Central memory CD8-positive, alpha-beta T cell (primary cell): ENCODE results near the gene RFLNA.
"Not testable (repeated sequence)": the region's sequence is repeated elsewhere in the genome, so short reads cannot be mapped to it uniquely, and the experiment has no call there.

Experiments used
- ATAC-seq: fragments of 150-1000 bp; cut with Tn5 transposase; replicated peaks from 2 replicates; pipeline ENCODE4 v1.10.0; 2022; ENCODE audit warnings: mild to moderate bottlenecking, moderate FRiP score, moderate number of reproducible peaks; ENCODE audit not compliant: poor library complexity, severe bottlenecking; ENCODE audit errors: extremely low read depth
- DNase-seq, 2 donors: peaks; one replicate each; pipeline ENCODE4 v3.0.0; 2021; ENCODE audit warnings: low spot score in 2 of 2
- H3K27ac Mint-ChIP-seq: one replicate; pipeline ENCODE4 v1.8.0; 2022; ENCODE audit warnings: low read depth, mild to moderate bottlenecking, moderate library complexity, mixed read lengths
- H3K27me3 Mint-ChIP-seq: one replicate; pipeline ENCODE4 v1.8.0; 2022; ENCODE audit warnings: mixed read lengths
- H3K36me3 Mint-ChIP-seq: one replicate; pipeline ENCODE4 v1.8.0; 2022; ENCODE audit warnings: mild to moderate bottlenecking, moderate library complexity, mixed read lengths; ENCODE audit not compliant: insufficient read depth
- H3K4me1 Mint-ChIP-seq: one replicate; pipeline ENCODE4 v1.8.0; 2022; ENCODE audit warnings: mixed read lengths
- H3K4me3 Mint-ChIP-seq: one replicate; pipeline ENCODE4 v1.8.0; 2022; ENCODE audit warnings: mild to moderate bottlenecking, moderate library complexity, mixed read lengths
- H3K9me3 Mint-ChIP-seq: one replicate; pipeline ENCODE4 v1.8.0; 2022; ENCODE audit warnings: mixed read lengths

RFLNA gene

GRCh38 chr12:124321040-124321481, 26.2 kb downstream of the RFLNA start:
- DNase-seq (peak in 1 of 2 donors; percentile 40), ATAC-seq (peak; percentile 43)
- Mint-ChIP-seq H3K4me1 (no peaks in the 10 kb centered on the region), H3K27ac (peak overlapping the region; percentile 32), H3K27me3 (no peaks in the 10 kb centered on the region), H3K36me3 (peaks cover 27% of the 10 kb centered on the region), H3K9me3 (no peaks in the 10 kb centered on the region), H3K4me3 (no peak overlapping the region)

GRCh38 chr12:124321556-124322270, 26.8 kb downstream of the RFLNA start:
- H3K4me3 Mint-ChIP-seq = no peak overlapping the region
- H3K9me3 Mint-ChIP-seq = no peaks in the 10 kb centered on the region
- no peaks in the 10 kb centered on the region for H3K27me3 Mint-ChIP-seq
- peaks cover 26% of the 10 kb centered on the region for H3K36me3 Mint-ChIP-seq
- peak overlapping the region; percentile 78 for H3K27ac Mint-ChIP-seq
- H3K4me1 Mint-ChIP-seq = no peaks in the 10 kb centered on the region
- no peak for ATAC-seq
- DNase-seq = no peak

DNA sequence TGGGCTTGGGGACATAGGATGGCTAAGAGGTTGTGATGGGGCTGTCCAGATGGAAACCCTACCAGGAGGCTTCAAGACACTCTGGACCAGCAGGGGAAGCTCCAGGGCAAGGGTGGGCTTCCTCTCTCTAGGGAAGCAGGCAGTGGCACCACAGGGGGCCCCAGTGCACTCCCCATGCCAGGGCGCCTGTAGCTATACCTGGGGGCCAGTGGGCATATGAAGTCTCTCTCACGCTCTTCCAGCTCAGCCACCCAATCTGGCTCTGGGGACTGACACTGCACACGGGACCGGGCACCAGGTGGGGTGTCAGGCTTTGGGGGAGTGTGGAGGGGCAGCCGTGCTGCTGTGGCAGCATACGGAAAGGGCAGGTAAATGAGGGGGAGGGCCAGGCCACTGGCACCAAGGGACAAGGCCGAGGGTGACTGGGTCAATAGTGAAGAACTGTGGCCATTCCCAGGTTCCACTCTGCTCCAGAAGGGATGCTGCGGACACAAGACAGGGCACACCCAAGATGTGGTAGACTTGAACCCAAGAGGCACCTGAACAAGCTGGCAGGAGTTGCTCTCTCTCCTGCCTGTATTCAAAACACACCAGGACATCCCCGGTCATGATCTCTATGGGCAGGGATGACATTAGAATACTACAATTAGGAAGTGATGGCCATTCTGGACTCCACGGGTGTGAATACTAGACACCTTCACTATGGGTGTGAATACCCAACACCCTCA, 27.5 kb downstream of the RFLNA start:
- Mint-ChIP-seq H3K4me3 (no peak overlapping the region), H3K27ac (peak overlapping the region; percentile 78), H3K4me1 (no peaks in the 10 kb centered on the region), H3K36me3 (peaks cover 27% of the 10 kb centered on the region), H3K27me3 (no peaks in the 10 kb centered on the region), H3K9me3 (no peaks in the 10 kb centered on the region)
- no peak for ATAC-seq
- DNase-seq = no peak

DNA sequence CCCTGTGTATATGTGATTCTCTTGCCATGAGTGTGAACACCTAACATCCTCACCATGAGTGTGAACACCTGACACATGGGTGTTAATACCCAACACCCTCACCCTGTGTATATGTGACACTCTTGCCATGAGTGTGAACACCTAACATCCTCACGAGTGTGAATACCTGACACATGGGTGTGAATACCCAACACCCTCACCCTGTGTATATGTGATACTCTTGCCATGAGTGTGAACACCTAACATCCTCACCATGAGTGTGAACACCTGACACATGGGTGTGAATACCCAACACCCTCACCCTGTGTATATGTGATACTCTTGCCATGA, 28.1 kb downstream of the RFLNA start:
- not testable (repeated sequence) for H3K4me3 Mint-ChIP-seq, DNase-seq, H3K27me3 Mint-ChIP-seq, ATAC-seq, H3K9me3 Mint-ChIP-seq, H3K4me1 Mint-ChIP-seq, H3K27ac Mint-ChIP-seq
- peaks cover 27% of the 10 kb centered on the region for H3K36me3 Mint-ChIP-seq

- no peak overlapping the region for H3K27ac Mint-ChIP-seq
- ATAC-seq (peak; percentile 24), DNase-seq (peak in 1 of 2 donors; percentile 28)
Measured at GRCh38 chr12:124323771-124324530, 29.1 kb downstream of the RFLNA start.

GRCh38 chr12:124324803-124325705, 30.2 kb downstream of the RFLNA start:
- ATAC-seq (no peak), DNase-seq (no peak)
- Mint-ChIP-seq H3K27me3 (no peaks in the 10 kb centered on the region), H3K9me3 (no peaks in the 10 kb centered on the region), H3K4me3 (no peak overlapping the region), H3K27ac (no peak overlapping the region), H3K4me1 (no peaks in the 10 kb centered on the region), H3K36me3 (peaks cover 39% of the 10 kb centered on the region)

More at GRCh38 chr12:124323771-124324530, 29.1 kb downstream of the RFLNA start:
- H3K27me3 Mint-ChIP-seq = no peaks in the 10 kb centered on the region
- H3K9me3 Mint-ChIP-seq = no peaks in the 10 kb centered on the region
- no peak overlapping the region for H3K4me3 Mint-ChIP-seq
- peaks cover 31% of the 10 kb centered on the region for H3K36me3 Mint-ChIP-seq
- H3K4me1 Mint-ChIP-seq = no peaks in the 10 kb centered on the region

DNA sequence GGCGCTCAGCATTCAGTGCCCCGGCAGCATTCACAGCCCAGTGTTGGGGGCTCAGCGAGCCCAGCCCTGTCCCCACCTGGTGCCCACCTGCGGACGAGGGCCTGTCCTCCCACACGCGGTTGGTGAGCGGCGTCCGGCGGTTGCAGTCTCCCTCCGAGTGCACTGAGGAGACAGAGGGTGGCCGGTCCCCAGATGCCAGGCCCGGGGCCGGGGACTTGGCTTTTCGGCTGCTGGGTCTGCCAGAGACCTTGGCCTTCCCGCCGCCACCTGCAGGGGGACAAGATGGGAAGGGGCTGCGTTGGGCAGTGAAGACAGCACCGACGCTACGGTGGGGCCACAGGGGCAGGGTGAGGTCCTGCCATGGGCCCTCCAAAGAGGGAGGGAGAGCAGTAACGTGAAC, 31.2 kb downstream of the RFLNA start:
- ATAC-seq (no peak), DNase-seq (no peak)
- no peaks in the 10 kb centered on the region for H3K27me3 Mint-ChIP-seq
- H3K36me3 Mint-ChIP-seq = peaks cover 42% of the 10 kb centered on the region
- H3K4me3 Mint-ChIP-seq = no peak overlapping the region
- H3K9me3 Mint-ChIP-seq = no peaks in the 10 kb centered on the region
- no peaks in the 10 kb centered on the region for H3K4me1 Mint-ChIP-seq
- H3K27ac Mint-ChIP-seq = no peak overlapping the region

GRCh38 chr12:124326871-124327270, 32.0 kb downstream of the RFLNA start:
- no peaks in the 10 kb centered on the region for H3K9me3 Mint-ChIP-seq
- DNase-seq (no peak), ATAC-seq (no peak)
- H3K27ac Mint-ChIP-seq = no peak overlapping the region
- H3K4me1 Mint-ChIP-seq = no peaks in the 10 kb centered on the region
- peaks cover 47% of the 10 kb centered on the region for H3K36me3 Mint-ChIP-seq
- no peaks in the 10 kb centered on the region for H3K27me3 Mint-ChIP-seq
- H3K4me3 Mint-ChIP-seq = no peak overlapping the region

DNA sequence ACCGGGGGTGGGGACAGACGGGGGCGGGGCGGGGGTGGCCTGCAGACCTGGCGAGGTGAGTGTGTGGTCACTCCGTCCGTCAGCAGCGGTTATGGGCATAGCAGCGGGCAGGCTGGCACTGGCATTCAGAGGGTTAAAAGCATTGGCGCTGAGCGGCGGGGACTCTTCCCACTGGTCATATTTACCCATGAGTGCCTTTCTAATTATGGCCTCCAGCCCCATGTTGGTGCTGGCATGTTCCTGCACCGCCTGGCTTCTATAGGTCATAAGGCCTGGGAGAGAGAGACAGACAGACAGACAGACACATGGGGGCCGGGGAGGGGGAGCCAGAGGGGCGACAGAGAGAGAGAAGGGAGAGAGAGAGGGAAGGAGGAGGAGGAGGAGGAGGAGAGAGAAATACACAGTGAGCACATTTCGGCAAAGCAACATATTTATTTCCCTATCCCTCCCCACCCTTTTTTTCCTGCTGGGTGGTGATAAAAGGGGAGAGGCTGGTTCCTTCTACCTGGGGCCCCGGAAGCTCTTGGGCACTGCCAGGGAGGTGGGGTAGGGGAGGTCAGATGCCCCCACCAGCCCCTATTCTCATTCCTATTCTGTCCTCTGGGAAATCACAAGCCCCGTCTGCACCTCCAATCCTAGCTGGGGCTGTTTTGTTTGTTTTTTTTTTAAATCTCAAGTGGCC, 32.6 kb downstream of the RFLNA start:
- peaks cover 44% of the 10 kb centered on the region for H3K36me3 Mint-ChIP-seq
- DNase-seq = no peak
- no peaks in the 10 kb centered on the region for H3K4me1 Mint-ChIP-seq
- H3K9me3 Mint-ChIP-seq = no peaks in the 10 kb centered on the region
- peak overlapping the region; percentile 8 for H3K27ac Mint-ChIP-seq
- H3K4me3 Mint-ChIP-seq = no peak overlapping the region
- ATAC-seq = no peak
- no peaks in the 10 kb centered on the region for H3K27me3 Mint-ChIP-seq

DNA sequence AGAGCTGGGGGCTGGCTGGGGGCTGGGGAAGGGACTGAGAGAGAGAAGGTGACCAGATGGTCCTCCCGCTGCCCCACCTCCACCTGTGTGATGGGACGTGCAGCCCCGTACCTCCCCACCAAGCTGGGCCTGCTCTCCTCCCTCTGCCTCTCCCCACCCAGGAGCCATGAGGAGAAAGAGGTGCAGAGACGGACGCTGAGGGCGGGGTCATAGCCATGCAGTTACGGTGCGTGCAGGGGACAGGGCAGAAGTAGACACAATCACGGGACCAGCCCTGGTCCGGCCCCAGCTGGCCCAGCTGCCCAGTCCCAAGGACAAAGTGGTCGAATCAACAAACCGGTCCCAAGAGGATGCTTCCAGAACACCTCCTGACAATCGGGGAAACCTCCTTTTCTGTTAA, 33.2 kb downstream of the RFLNA start:
- no peak for ATAC-seq
- DNase-seq = no peak
- H3K9me3 Mint-ChIP-seq = no peaks in the 10 kb centered on the region
- no peak overlapping the region for H3K27ac Mint-ChIP-seq
- no peaks in the 10 kb centered on the region for H3K4me1 Mint-ChIP-seq
- no peak overlapping the region for H3K4me3 Mint-ChIP-seq
- peaks cover 45% of the 10 kb centered on the region for H3K36me3 Mint-ChIP-seq
- no peaks in the 10 kb centered on the region for H3K27me3 Mint-ChIP-seq

- no peak for ATAC-seq
- H3K4me1 Mint-ChIP-seq = no peaks in the 10 kb centered on the region
- H3K27me3 Mint-ChIP-seq = no peaks in the 10 kb centered on the region
- H3K4me3 Mint-ChIP-seq = no peak overlapping the region
- no peak overlapping the region for H3K27ac Mint-ChIP-seq
- H3K9me3 Mint-ChIP-seq = no peaks in the 10 kb centered on the region
- no peak for DNase-seq
- peaks cover 44% of the 10 kb centered on the region for H3K36me3 Mint-ChIP-seq
Measured at GRCh38 chr12:124328636-124329035, 33.7 kb downstream of the RFLNA start.
